KOPT-K1 (cell line): ENCODE measurements around the gene DPH5.
"Not testable (repeated sequence)": the region's sequence is repeated elsewhere in the genome, so short reads cannot be mapped to it uniquely, and the experiment has no call there.

ENCODE experiments used
- H3K27ac ChIP-seq: fragments of 200-600 bp; sonication (generic); 2 replicates; pipeline ENCODE4 v1.5.1; 2016; ENCODE audit warnings: antibody characterized with exemption, mild to moderate bottlenecking, low read depth, low read length; ENCODE audit not compliant: poor library complexity, severe bottlenecking
- H3K36me3 ChIP-seq: fragments of 200-600 bp; sonication (generic); 2 replicates; pipeline ENCODE4 v1.5.1; 2017; ENCODE audit warnings: antibody characterized with exemption, mild to moderate bottlenecking, low read length, moderate library complexity; ENCODE audit not compliant: insufficient read depth
- H3K9me3 ChIP-seq: fragments of 200-600 bp; sonication (generic); 2 replicates; pipeline ENCODE4 v1.5.1; 2017; ENCODE audit warnings: antibody characterized with exemption, low read length, mild to moderate bottlenecking; ENCODE audit not compliant: insufficient read depth, poor library complexity, severe bottlenecking

DPH5 gene

DNA sequence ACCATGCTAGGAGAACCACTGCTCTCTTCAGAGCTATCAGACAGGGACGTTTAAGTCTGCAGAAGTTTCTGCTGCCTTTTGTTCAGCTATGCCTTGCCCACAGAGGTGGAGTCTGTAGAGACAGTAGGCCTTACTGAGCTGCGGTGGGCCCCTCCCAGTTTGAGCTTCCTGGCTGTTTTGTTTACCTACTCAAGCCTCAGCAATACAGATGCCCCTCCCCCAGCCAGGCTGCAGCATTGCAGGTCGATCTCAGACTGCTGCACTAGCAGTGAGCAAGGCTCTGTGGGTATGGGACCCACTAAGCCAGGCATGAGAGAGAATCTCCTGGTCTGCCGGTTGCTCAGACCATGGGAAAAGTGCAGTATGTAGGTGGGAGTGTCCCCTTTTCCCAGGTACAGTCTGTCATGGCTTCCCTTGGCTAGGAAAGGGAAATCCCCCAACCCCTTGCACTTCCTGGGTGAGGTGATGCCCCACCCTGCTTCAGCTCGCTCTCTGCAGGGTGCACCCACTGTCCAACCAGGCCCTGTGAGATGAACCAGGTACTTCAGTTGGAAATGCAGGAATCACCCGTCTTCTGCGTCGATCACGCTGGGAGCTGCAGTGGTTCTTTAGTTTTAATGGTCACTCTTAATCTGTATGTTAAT is 75.9 kb downstream of the DPH5 start:
- H3K27ac ChIP-seq, result peak overlapping the region; percentile 78
- H3K36me3 ChIP-seq, result peaks cover 59% of the 10 kb centered on the region
- peaks cover 33% of the 10 kb centered on the region for H3K9me3 ChIP-seq

DNA sequence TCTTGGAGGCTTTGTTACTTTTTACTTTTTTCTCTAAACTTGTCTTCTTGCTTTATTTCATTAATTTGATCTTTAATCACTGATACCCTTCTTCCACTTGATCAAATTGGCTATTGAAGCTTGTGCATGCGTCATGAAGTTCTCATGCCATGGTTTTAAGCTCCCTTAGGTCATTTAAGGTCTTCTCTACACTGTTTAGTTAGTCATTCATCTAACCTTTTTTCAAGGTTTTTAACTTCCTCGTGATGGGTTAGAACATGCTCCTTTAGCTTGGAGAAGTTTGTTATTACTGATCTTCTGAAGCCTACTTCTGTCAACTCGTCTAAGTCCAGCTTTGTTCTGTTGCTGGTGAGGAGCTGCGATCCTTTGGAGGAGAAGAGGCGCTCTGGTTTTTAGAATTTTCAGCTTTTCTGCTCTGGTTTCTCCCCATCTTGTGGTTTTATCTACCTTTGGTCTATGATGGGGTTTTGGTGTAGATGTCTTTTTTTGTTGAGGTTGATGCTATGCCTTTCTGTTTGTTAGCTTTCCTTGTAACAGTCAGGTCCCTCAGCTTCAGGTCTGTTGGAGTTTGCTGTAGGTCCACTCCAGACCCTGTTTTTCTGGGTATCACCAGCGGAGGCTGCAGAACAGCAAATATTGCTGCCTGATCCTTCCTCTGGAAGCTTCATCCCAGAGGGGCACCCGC is 76.7 kb downstream of the DPH5 start:
- Histone ChIP-seq H3K27ac (peak overlapping the region; percentile 78), H3K9me3 (peaks cover 41% of the 10 kb centered on the region), H3K36me3 (peaks cover 62% of the 10 kb centered on the region)

DNA sequence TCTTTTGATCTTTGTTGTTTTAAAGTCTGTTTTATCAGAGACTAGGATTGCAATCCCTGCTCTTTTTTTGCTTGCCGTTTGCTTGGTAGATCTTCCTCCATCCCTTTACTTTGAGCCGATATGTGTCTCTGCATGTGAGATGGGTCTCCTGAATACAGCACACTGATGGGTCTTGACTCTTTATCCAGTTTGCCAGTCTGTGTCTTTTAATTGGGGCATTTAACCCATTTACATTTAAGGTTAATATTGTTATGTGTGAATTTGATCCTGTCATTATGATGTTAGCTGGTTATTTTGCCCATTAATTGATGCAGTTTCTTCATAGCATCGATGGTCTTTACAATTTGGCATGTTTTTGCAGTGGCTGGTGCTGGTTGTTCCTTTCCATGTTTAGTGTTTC is 77.8 kb downstream of the DPH5 start:
- H3K27ac ChIP-seq, result not testable (repeated sequence)
- Histone ChIP-seq H3K9me3 (peaks cover 42% of the 10 kb centered on the region), H3K36me3 (peaks cover 62% of the 10 kb centered on the region)

DNA sequence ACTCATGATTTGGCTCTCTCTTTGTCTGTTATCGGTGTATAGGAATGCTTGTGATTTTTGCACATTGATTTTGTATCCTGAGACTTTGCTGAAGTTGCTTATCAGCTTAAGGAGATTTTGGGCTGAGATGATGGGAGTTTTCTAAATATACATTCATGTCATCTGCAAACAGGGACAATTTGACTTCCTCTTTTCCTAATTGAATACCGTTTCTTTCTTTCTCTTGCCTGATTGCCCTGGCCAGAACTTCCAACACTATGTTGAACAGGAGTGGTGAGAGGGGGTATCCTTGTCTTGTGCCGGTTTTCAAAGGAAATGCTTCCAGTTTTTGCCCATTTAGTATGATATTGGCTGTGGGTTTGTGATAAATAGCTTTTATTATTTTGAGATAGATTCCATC is 79.5 kb downstream of the DPH5 start:
- Histone ChIP-seq H3K9me3 (peaks cover 42% of the 10 kb centered on the region), H3K36me3 (peaks cover 60% of the 10 kb centered on the region)
- not testable (repeated sequence) for H3K27ac ChIP-seq

DNA sequence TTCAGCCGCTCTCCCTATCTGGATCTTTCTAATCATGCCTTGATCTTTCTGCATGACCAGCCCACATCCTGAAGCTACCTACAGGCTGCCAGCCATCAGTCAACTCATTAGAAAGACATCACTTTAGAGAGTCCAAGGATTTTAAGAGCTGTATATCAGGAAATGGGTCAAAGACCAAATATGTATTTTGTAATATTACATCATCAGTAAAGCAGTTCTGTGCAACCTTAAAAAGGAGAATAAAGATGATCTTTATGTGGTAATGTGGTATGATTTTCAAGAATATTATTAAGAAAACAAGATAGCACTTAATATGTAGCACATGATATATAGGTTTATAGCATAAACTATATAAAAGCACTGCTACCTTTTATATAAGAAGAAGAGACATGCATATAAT is 82.1 kb downstream of the DPH5 start:
- H3K9me3 ChIP-seq, result peaks cover 41% of the 10 kb centered on the region
- no peak overlapping the region for H3K27ac ChIP-seq
- peaks cover 70% of the 10 kb centered on the region for H3K36me3 ChIP-seq

DNA sequence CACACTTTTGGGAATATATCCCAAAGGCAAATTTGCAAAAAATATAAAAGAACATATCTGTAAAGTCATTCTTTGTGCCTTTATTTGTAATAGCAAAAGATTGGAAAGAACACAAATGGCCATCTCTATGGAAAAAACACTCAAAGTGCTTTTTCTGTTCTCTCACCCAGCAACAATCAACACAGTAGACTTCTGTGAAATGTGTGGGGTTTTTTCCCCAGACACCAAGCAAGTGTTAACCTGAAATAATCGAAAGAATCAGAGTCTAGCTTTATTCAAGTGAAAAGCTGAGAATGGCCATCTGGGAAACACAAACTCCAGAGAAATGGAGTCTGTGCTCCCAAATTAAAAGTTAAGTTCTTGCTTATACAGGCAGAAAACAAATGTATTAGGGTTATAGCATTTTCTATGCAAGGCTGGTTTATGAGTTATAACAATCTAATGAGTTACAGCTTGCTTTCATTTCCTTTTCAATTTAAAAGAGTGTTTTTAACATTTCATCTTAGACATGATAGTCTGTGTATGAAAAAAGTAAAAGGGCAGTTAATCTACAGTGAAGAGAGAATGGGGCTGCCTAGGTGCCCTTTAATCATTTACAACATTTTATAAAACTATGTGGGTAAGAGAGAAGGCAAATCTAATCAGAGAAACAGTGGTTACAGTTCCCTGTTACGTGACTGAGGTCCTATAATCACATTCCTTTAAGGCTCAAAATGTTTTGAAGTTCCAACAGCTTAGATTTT is 83.1 kb downstream of the DPH5 start:
- no peak overlapping the region for H3K27ac ChIP-seq
- peaks cover 36% of the 10 kb centered on the region for H3K9me3 ChIP-seq
- peaks cover 81% of the 10 kb centered on the region for H3K36me3 ChIP-seq

DNA sequence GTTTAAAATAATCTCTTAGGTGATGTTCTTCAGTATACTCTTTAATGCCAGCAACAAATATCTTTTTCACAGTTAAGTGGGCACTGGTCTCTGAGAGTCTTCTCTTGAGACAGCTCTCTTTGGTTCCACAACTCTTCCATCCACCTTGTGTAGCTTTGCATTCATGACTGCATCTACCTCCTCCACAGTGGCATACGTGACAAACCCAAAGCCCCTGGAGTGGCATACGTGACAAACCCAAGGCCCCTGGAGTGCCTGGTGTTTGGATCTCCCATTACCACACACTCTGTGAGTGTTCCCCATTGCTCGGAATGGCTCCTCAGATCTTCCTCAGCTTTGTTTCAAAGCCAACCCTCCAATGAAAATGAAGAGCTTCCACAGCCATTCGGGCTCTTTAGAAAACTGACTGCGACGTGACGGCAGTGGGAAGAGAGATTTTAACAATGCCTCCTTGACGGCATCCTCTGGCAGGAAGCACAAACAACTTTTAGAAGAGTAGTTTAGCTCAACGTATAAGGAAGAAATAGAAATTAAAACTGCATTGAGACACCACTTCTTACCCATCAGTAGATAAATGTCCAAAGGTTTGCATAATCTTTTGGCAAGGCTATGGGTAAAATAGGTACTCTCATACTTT is 83.9 kb downstream of the DPH5 start:
- Histone ChIP-seq H3K36me3 (peaks cover 83% of the 10 kb centered on the region), H3K9me3 (peaks cover 32% of the 10 kb centered on the region)

DNA sequence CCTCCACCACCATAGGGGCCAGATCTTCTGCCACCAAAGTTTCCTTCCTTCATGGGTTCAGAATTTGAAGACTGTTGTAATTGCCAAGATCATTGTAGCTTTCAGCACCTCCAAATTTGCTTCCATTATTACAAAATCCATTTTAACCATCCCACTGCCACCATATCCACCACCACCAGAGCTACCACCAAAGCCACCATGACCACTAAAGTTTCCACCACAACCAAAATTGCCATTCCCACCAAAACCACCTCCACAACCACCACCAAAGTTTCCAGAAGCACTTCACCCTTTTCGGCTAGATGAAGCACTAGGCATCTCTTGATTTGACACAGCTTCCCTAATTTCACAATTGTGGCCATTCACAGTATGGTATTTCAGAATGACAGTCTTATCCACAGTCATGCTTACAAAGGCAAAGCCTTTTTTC is 84.5 kb downstream of the DPH5 start:
- Histone ChIP-seq H3K9me3 (peaks cover 26% of the 10 kb centered on the region), H3K36me3 (peaks cover 84% of the 10 kb centered on the region), H3K27ac (no peak overlapping the region)

More for the DNA sequence above, 83.9 kb downstream of the DPH5 start:
- no peak overlapping the region for H3K27ac ChIP-seq
